Hematopoietic multipotent progenitor cell treated with erythropoietin and hydrocortisone succinate and interleukin-3 and kit ligand, for 17 days (in vitro differentiated cells): Measurements from ENCODE around the gene MKS1.

Source experiments
- DNase-seq: peaks from one replicate; pipeline ENCODE4 v3.0.0-alpha.2; 2015; ENCODE audit warnings: low spot score

The MKS1 gene

DNA sequence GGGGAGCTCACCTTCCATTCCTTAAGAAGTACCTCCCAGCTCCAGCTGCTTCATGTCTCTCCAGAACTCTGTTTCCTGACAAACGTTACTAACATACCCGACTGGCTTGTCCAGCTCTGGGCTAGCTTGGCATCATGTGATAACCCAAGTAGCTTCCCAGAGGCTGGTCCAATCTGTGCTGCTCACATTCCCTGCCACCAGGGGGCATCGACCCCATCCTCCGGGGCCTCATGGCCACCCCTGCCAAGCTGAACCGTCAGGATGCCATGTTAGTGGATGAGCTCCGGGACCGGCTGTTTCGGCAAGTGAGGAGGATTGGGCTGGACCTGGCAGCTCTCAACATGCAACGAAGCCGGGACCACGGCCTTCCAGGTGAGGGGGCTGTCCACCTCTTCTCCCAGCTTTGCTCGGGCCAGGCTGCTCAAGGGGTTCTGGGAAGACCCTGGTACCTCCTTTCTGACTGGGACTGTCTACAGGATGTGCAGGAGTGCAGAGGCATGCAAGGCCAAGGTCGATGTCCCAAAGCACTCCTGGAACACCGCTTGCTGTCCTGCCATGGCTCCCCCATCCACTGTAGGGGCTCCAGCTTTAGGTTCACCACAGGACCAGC, 18.9 kb downstream of the MKS1 start:
- peak; percentile 54 for DNase-seq

DNA sequence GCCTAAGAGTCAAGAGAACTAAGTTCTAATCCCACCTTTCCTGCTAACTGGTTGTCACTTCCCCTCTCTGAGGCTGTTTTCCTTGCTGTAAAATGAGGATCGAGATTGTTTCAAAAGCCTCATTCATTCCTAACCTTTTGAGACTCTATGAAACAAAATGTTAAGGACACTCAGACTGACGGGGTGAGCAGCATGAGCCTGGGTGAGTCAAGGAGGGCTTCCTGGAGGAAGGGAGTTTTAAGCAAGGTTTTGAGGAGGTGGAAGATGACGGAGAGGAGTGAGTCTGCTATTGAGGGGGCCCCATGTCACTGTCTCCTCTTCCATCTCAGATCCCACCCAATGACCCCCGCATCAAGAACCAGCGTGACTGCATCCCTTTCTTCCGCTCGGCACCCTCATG, 22.4 kb downstream of the MKS1 start:
- DNase-seq = no peak

DNA sequence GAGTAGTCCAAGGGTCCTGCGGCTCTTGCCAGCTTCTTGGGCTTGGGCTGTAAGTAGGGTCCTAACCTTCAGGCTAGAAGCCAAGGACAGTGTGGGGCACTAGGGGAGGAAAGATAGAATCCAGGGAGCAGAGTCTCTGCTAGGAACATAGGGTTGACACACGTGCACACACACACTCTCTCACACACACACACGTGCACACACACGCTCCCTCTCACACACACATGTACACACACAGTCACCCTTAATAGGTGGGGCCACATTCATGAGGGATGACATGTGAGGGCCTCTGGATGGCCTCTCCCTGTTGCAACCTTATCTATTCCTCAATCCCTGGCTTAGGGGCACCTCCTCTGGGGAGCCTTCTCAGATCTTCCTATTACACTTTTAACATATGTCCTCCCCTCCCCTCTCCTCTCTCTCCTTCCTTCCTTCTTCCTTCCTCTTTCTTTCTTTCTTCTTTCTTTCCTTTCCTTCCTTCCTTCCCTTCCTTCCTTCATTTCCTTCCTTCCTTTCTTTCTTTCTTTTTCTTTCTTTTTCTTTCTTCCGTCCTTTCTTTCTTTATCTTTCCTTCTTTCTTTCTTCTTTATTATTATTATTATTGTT, 23.4 kb downstream of the MKS1 start:
- no peak for DNase-seq

DNA sequence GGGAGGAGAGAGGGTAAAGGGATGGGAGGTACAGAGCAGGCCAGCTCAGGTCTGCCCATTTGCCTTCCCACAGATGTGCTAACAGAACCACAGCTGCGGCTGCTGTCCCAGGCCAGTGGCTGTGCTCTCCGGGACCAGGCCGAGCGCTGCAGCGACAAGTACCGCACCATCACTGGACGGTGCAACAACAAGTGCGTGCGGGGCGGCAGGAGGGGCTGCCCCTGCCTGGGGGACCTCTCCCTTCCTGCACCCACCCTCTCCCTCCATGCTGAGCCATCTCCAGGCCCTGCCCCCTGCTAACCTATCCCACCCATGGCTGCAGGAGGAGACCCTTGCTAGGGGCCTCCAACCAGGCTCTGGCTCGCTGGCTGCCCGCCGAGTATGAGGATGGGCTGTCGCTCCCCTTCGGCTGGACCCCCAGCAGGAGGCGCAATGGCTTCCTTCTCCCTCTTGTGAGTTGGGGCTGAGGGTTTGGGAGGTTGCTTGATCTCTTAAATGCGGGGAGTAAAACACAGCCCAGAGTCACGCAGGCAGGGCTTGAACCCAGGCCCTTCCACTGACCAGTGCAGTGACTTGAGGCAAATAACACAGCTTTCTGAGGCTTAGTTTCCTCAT, 25.3 kb downstream of the MKS1 start:
- no peak for DNase-seq

DNA sequence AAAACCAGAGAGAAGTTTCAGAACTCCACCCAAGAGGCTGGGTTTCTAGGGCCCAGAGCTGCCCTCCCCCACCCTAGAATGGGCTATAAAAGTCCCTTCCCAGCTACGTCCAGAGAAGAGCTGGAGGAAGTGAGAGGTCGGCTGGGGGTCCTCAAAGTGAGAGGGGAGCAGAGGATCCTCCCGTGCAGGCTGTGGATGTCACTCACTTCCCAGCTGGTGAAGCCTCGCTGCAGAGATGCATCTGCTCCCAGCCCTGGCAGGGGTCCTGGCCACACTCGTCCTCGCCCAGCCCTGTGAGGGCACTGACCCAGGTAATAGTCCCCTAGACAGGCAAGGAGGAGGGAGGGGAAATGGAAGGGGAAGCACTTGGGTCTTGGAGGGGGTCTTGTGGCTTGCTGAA, 26.4 kb downstream of the MKS1 start, which contains the start of gene EPX:
Gene EPX (plus strand): TSS at position 115 of the 400 bp plus-strand sequence. CDS start 121 bp downstream, at position 236.
- DNase-seq = no peak

DNA sequence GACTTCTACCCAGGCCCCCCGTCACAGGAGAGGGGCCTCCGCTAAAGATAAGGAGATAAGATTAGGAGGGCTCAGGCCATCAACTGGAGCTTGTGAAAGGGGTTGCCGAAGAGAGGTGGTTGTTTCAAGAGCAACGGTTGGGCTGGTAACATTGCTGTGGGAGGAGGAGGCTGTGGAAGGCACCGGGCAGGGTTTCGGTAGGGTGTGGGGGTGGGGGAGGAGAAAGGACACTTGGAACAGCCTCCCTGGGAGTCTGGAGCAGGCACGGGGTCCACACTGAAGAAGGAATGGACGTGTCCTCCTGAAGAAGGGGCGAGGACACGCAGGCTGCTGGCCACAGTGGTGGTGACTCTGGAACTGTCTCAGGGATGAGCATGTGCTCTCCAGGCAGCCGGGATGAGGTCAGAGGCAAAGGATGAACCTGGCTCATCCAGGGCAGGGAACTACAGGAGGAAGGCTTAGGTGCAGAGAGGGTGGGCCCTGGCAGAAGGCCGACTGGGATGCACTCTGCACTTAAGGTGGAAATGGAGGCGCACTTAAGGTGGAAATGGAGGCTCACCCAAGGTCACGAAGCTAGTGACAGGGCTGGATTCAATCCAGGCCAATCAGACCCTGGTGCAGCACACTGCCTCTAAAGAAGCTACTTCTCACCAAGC, 27.7 kb downstream of the MKS1 start:
- no peak for DNase-seq

DNA sequence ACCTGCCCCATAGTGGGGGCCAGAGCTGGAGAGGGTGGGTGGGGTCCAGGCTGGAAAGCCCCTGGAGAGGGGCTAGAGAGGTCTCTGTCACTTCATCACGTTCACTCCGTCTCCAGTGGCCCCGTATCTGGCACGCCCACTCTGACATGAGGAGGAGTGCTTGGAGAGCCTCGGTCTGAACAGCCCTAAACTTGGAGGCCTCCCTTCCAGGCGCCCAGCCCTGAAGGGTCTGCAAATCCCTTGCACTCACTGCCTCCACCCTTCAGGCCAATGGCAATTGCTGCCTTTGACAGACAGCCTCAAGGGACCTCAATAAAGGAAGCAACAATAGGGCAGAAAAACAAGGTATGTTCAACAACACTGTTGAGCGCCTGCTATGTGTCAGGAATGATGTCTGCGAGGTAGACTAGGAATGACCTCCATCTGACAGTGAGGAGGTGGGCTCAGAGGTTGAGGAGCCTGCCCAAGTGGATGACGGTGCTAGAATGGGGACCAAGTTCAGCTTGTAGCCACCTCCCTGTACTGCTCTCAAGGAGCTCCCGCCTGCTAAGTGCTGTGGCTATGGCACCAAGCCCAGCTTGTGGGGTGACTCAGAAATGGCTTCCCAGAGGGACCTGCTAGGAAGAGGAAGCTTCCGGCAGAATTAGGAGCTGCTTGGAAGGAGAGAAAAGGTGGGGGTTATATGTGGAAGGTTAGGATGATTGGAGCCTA, 29.5 kb downstream of the MKS1 start:
- DNase-seq = no peak

DNA sequence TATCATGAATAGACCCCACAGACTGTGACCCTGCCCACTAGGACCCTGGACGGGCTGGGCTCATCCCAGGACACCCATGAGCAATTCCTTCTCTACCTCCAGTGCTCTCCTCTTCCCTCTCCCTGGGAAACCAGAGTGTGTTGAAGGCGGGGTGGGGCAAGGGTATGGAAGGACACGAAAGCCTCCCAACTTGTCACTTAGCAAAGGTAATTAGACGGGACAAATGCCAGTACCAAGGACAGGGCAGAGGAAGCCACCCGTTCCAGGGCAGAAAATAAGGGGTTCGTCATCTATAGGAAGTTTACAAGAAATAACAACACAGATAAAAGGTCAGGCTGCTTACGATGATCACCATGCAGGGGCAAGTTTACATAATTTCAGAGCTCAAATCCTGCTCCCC, 31.4 kb downstream of the MKS1 start:
- DNase-seq = no peak

DNA sequence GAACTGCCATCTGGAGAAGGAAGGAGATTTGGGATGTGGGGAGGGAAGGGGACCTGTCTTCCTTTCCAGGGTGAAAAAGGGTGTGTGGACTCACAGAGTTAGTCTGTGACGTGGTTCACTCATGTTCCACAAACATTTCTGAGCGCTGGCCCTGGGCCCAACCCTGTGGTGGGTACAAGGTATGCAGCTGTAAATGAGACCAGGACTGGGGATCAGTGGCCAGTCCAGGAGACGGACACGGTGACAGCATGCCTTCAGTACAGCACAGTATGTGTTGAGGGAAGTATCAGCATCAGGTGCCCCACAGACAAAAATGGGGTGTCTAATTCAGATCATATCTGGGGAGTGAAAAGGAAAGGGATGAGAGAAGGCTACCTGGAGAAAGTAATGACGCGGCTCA, 32.0 kb downstream of the MKS1 start:
- DNase-seq = no peak

DNA sequence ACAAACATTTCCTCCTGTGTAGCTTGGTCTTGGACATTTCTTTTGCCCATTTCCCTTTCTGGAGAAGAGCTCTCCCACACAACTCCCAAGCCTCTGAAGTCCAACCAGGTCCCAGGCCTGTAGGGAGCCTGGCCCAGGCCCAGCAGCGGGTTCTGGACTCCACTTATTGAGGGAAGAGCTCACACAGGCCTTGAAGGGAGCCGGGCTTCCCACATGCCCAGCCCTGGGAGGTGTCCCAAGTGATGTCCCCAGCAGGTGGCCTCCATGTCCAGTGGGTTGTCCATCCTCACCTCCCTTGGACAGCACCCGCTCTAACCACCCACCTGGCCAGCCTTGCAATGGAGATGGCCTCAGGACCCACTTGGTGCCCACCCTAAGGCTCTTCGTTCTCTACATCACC, 32.5 kb downstream of the MKS1 start:
- no peak for DNase-seq

DNA sequence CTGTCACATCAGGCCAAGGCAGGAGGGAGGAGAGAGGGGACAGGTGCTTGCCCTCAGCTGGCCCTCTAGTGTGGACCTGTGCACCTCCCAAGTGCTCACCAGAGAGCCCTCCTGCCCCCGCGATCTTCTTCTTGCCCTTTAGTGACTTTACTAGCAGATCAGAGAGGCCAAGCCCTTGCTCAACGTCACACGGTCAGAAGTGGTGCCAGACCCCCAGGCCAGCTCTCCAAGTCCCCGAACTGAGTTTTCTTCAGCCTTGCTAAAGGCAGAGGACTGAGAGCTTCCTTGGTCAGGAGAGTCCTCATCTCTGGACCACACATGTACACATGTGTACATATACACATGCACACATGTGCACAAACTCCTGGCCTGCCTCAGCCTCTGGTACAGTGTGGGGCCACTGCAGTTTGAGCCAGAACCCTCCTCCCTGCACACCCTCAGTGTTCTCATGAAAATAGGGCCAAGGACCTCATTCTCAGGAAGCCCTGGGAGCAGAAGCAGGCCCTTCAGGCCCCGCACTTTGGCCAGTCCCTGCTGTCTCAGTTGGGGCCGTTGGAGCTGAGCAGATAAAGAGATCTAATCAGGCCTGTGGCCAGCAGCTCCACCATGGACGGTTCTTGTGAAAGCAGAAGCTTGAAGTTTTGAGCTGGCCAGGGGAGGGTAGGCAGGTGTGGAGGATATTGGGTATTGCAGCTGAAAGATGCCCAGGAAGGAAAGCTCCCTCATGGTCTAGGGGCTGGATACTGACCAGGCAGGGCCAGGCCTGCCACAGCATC, 33.9 kb downstream of the MKS1 start:
- no peak for DNase-seq

DNA sequence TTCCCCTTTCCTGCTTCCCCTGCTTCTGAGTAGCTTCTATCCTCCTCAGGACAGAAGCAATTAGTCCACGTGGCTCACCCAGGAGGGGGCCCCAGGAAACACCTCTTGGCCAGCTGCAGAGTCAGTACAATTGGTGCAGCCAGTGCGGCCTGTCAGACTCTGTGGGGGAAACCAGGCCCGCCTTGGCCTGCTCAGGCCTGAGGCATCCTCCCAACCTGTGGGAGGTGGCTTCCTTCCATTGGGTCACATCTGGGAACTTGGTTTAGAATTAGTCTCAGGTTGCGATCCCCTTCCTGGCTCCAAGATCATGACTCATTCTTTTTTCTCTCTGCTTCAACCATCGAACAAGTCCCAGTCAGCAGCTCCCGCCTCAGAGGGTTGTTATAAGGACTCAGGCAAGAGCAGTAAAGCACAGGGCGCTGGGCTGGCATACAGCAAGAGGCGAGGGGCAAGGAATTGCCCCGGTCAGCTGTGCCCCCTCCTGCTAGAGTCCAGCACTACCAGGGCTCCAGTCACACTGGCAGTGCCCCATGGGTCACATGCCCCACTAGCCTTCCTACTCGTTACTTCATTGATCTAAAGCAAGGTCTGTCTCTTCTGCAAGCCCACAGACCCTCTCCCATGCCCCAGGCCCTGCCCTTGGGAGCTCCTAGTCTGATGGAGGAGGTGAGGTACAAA, 34.6 kb downstream of the MKS1 start:
- no peak for DNase-seq

DNA sequence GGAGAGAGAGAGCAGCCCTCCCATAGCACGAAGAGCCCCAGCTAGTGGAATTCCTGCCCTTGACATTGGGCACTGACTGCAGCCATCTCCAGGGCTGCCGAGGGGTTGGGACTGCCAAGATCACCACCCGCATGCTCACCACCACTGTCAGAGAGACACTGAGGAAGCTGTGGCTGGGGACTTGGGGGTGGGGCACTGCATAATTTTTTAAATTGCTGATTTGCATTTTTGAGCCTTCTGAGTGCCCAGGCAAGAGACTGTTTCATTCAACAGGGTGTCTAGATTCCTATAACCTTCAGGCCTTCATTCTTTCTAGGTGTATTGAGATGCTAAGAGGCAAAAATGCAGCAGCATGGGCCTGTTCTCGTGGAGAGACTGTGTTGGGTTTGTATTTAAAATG, 35.5 kb downstream of the MKS1 start:
- DNase-seq = no peak

DNA sequence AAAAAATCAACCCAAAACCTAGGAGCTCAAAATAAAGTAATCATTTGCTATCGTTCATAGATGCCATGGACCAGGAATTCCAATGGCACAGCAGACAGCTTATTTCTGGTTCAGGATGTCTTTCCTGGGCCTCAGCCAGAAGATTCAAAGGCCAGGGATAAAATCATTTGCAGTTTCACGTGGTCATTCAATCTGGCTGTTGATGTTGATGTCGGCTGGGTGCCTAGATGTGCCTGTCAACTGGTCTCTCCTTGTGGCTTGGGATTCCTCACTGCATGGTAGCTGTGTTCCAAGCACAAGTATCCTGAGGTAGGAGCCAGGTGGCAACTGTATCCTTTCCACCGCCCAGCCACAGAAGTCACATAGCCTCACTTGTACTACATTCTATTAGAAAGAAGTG, 37.3 kb downstream of the MKS1 start:
- no peak for DNase-seq

DNA sequence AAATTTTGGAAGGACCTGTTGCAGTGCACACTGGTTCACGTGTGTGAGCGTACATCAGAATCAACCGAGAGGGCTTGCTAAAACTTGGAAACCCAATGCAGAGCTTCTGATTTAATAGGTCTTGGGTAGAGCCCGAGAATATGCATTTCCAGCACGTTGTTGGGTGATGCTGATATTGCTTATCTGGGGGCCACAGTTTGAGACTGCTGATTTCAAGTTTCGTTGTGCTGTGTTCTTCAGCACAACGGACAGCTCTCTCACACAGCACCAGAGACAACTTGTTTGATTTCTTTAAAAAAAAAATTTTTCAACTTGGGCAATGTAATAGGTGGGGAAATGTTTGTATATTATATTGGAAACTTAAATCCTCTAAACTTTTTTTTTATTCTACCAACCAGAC, 42.9 kb downstream of the MKS1 start:
- DNase-seq = no peak

DNA sequence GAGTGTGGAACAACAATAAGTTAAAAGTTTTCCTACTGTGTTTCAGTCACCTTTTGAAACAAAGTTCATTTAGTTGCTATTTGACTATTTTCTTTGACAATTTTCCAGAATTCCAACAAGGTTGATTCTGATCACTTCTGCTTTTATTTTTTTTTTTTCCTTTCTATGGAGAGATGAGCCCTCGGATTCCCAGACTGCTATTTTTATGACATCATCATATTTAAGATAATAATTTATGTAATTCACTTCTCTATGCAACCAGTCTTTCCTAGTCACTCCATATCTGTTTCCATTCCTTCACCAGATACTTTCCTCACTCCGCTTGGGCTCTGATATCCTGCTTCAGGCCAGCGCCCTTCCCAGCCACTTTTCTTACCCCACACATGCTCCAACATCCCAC, 44.2 kb downstream of the MKS1 start:
- DNase-seq = no peak

DNA sequence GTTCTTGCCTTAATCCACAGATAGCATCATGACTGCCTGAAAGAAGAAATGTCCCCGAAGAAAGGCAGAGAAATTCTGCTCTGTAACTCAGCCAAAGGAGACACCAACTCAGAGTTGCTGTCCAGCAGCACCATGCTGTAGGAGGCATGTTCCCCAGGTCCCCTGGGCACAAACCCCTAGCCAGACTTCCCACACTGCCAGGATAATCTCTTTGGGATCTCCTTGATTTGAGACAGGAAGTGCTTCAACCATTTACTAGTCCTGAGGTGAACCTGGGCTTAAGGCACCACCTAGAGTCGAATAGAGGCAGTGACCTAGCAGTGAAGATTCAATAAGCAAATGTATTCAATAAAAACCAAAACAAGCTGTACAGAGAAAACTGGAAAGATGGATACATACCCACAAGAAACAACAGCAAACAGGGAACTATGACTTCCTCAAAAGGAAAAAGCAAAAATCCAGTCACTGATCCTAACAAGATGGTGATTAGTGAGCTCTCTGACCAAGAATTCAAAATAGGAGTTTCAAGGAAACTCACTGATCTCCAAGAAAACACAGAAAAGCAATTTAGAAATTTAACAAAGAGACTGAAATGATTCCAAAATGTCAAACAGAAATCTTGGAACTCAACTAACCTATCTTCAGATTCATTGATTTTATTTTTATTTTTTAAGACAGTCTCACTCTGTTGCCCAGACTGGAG, 46.5 kb downstream of the MKS1 start:
- no peak for DNase-seq

DNA sequence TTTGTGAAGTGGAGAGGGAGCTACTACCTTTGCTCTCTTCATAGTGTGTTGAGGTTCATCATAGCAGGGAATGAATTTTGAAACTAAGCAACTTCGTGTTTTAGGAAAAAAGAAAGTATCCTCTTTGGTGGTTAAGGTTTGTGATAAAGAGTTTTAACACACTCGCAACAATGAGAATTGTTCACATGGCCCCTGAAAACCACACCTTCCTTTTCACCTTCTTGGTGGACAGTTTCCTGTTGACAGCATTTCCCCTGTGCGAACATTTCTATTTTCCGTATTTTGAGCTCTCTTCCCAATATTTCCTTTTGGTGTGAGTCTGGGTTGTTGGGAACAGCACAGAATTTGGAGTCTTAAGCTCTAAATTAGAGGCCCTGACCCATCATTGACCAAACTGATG, 48.4 kb downstream of the MKS1 start:
- no peak for DNase-seq

DNA sequence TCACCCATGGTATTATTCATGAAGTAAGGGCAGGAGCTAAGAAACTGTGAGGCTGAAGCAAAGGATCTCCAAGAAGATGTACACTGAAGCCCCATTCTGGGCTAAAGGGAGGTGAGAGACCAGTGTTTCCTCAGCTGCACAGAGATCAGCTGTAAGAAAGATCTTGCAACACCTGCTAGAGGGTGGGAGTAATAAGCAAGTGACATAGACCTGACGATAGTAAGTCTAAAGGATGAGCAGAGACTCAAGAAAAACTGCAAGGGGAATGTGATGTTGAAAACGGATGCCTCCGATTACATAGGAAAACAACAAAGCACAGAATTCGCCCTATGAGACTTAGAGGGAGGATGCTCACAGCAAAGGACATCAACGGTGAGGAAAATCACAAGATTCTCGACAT, 52.4 kb downstream of the MKS1 start, which contains the start of gene OR4D2:
Gene OR4D2 (plus strand): TSS at position 301 of the 400 bp plus-strand sequence. CDS start 2,674 bp downstream, outside the sequence.
- no peak for DNase-seq

DNA sequence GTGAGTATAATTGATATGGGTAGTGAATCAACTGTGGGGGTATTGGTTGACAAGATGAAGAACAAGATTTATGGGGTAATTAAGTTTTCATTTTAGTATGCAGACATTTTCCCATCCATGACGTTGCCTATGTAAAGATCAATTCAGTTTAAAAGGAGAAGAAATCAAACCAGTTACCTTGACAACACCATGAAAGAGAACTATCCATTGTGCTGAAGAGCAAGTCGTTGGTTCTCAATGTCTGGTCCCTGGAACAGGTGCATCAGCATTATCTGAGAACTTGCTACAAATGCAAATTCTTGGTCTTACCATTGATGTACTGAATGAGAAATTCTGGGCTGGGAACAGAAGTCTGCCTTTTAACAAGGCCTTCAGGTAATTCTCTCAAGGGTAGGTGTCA, 53.1 kb downstream of the MKS1 start:
- no peak for DNase-seq

DNA sequence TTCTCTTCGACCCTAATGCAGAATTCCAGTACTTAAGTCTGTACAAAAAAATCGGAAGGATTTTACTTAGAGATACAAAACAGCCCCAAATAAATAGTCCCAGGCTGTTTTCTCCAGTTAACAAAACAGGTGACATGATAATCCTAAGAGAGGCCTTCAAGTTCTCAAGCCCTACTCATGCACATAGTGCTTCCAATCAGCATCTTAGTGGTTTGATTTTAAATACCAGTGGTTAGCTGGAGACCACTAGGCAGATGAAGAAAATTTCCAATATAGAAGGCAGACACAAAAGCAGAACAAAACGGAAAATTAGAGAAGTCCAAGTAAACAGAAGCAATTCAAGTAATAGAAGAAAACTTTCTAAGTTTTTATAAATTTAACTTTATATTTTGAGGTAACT, 57.5 kb downstream of the MKS1 start:
- no peak for DNase-seq
